Spleen (tissue), 7 donors: Measurements from ENCODE around the gene SLC13A3.

Experiments used
- CTCF ChIP-seq, 11 experiments: fragments of 200-600 bp in 7 of 11; fragments of 450-650 bp in 4 of 11; sonication (generic) in 4 of 11; IDR thresholded peaks in 8 of 11; conservative IDR thresholded peaks in 3 of 11; 1 replicate in 7 of 11; 2 replicates in 4 of 11; pipeline versions ENCODE4 v1.4.0 to v1.8.0; 2016 to 2021; ENCODE audit warnings: antibody characterized with exemption in 11 of 11, inconsistent platforms in 4 of 11, mild to moderate bottlenecking in 1 of 11
- POLR2A ChIP-seq, 3 donors: fragments of 450-650 bp; IDR thresholded peaks; one replicate each; pipeline ENCODE4 v1.5.1; 2017; ENCODE audit warnings: antibody characterized with exemption in 3 of 3, mild to moderate bottlenecking in 1 of 3
- donor health status: DM: no; HTN: no; CAD: no; lungs with moderate emphysema.
- donor health status: DM: no; HTN: no; CAD: no.
- donor health status: DM: no; HTN: no; CAD: no.

- TF ChIP-seq POLR2A (IDR thresholded peaks at IDR 0.05) (no peak), CTCF (IDR thresholded peaks at IDR 0.05 in 8 of 11, conservative IDR thresholded peaks at IDR 0.05 in 3 of 11) (no peak)
Observed at GRCh38 chr20:46695892-46696291, 44.6 kb upstream of the SLC13A3 start.
